ENCODE data around the gene CHRNA7.
"Not testable (repeated sequence)": the region's sequence is repeated elsewhere in the genome, so short reads cannot be mapped to it uniquely, and the experiment has no call there.

The CHRNA7 gene

DNA sequence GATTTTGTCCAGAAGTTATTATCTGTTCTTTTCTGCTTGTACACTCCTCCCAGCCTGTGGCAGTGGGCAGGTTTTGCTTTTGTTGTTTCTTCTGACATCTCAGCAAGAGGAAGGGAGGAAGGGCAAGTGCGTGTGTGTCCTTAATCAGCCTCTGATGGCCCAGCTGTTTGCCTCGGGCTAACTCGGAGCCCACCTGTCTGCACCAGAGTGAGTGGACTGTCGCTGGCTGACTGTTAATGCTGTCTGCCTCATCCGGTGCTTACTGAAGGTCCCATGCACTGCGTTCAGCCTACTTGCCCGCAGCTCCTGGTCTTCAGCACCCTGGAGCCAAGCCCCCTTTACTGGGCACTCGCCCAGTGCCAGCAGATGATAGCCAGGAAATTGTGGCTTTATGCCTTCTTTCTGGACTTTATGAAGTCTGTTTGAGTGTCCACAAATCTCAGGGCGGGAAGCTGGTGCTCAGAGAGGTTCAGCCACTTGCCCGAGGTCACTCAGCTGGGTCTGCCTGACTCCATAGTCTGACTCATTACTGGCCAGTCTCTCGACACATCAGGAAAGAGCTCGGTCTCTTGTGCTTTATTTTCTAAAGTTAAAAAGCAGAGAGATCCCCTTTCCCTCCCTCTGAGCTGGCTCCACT, 89.5 kb downstream of the CHRNA7 start:
- H3K4me3 ChIP-seq (ENCODE audit: low read length), result no peak overlapping the region
- no peak for TF ChIP-seq ZNF274 (IDR thresholded peaks at IDR 0.05; ENCODE audit: low read depth, low read length)

GRCh38 chr15:32120577-32121383, 90.5 kb downstream of the CHRNA7 start:
- no peak overlapping the region for H3K4me3 ChIP-seq (ENCODE audit: low read length)
- TF ChIP-seq ZNF274 (IDR thresholded peaks at IDR 0.05; ENCODE audit: low read depth, low read length), result no peak

- no peak for TF ChIP-seq ZNF274 (IDR thresholded peaks at IDR 0.05; ENCODE audit: low read depth, low read length)
- H3K4me3 ChIP-seq (ENCODE audit: low read length), result no peak overlapping the region
These were observed 91.0 kb downstream of the CHRNA7 start for GRCh38 chr15:32121384-32121695.

DNA sequence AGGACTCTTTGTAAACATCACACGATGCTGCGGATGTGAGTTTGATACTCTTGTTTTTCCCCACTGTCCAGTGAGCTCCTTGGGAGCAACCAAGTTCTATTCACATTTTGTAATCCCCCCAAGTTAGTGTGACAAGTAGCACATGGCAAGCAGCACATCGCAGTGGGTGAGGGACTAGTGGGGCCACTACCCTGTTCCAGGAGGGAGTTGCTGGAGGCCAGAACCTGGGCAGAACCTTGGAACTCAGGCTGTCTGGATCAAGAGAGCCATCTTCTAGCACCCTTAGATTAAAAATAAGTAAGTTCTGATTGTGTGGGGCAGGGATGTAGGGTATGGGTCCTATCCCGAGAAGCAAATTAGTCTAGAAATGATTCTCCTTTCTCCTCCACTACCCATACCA, 91.7 kb downstream of the CHRNA7 start:
- no peak overlapping the region for H3K4me3 ChIP-seq (ENCODE audit: low read length)
- no peak for TF ChIP-seq ZNF274 (IDR thresholded peaks at IDR 0.05; ENCODE audit: low read depth, low read length)

GRCh38 chr15:32123473-32123872, 93.2 kb downstream of the CHRNA7 start:
- no peak for TF ChIP-seq ZNF274 (IDR thresholded peaks at IDR 0.05; ENCODE audit: low read depth, low read length)
- H3K4me3 ChIP-seq (ENCODE audit: low read length), result no peak overlapping the region

DNA sequence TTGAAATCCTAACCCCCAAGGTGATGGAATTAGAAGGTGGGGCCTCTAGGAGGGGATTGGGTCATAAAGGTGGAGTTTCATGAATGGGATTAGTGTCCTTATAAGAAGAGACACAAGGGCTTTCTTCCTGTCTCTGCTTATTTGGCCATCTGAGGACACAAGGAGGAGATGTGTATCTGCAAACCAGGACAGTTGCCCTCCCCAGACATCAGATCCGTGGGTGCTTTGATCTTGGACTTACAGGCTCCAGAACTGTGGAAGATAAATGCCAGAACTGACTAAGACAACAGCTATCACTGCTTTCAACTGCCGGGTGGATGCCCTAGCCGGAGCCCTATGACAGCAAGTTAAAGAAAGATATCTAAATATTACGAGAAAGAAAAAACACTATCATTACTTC, 94.4 kb downstream of the CHRNA7 start:
- no peak overlapping the region for H3K4me3 ChIP-seq (ENCODE audit: low read length)
- TF ChIP-seq ZNF274 (IDR thresholded peaks at IDR 0.05; ENCODE audit: low read depth, low read length), result no peak

GRCh38 chr15:32125595-32125994, 95.3 kb downstream of the CHRNA7 start:
- H3K4me3 ChIP-seq (ENCODE audit: low read length), result no peak overlapping the region
- no peak for TF ChIP-seq ZNF274 (IDR thresholded peaks at IDR 0.05; ENCODE audit: low read depth, low read length)

GRCh38 chr15:32129815-32130214, 99.5 kb downstream of the CHRNA7 start:
- no peak overlapping the region for H3K4me3 ChIP-seq (ENCODE audit: low read length)
- TF ChIP-seq ZNF274 (IDR thresholded peaks at IDR 0.05; ENCODE audit: low read depth, low read length), result no peak

GRCh38 chr15:32130823-32131222, 100.5 kb downstream of the CHRNA7 start:
- TF ChIP-seq ZNF274 (IDR thresholded peaks at IDR 0.05; ENCODE audit: low read depth, low read length), result no peak
- no peak overlapping the region for H3K4me3 ChIP-seq (ENCODE audit: low read length)

DNA sequence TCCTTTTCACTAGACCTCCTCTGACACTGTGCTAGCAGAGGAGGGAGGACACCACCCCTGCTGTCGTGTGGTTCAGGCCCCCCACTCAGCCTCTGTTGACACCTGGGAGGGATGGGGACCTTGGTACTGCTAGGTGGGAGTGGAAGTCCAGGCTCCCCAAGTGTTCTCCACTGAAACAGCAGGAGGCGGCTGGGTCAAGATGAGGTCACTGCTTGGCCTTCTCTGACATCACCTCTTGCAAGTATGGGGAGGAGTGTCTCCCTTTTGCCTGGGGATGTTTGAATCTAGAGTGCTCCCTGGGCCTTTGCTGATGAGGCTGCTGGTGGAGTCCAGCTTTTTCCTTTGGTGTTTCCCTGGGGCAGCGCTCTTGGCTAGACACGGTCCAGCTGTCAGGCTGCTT, 101.5 kb downstream of the CHRNA7 start:
- no peak for TF ChIP-seq ZNF274 (IDR thresholded peaks at IDR 0.05; ENCODE audit: low read depth, low read length)
- no peak overlapping the region for H3K4me3 ChIP-seq (ENCODE audit: low read length)

- TF ChIP-seq ZNF274 (IDR thresholded peaks at IDR 0.05; ENCODE audit: low read depth, low read length), result no peak
- H3K4me3 ChIP-seq (ENCODE audit: low read length), result no peak overlapping the region
These were observed 102.5 kb downstream of the CHRNA7 start for GRCh38 chr15:32132859-32133258.

GRCh38 chr15:32134842-32135241, 104.5 kb downstream of the CHRNA7 start:
- TF ChIP-seq ZNF274 (IDR thresholded peaks at IDR 0.05; ENCODE audit: low read depth, low read length), result no peak

GRCh38 chr15:32135335-32135734, 105.0 kb downstream of the CHRNA7 start:
- no peak for TF ChIP-seq ZNF274 (IDR thresholded peaks at IDR 0.05; ENCODE audit: low read depth, low read length)
- no peak overlapping the region for H3K4me3 ChIP-seq (ENCODE audit: low read length)

More at GRCh38 chr15:32134842-32135241, 104.5 kb downstream of the CHRNA7 start:
- no peak overlapping the region for H3K4me3 ChIP-seq (ENCODE audit: low read length)

DNA sequence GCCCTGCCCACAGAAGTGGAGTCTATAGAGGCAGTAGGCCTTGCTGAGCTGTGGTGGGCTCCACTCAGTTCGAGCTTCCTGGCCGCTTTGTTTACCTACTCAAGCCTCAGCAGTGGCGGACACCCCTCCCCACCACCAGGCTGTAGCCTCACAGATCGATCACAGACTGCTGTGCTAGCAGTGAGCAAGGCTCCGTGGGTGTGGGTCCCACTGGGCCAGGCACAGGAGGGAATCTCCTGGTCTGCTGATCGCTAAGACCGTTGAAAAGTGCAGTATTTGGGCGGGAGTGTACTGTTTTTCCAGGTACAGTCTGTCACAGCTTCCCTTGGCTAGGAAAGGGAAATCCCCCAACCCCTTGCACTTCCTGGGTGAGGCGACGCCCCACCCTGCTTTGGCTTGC, 115.2 kb downstream of the CHRNA7 start:
- not testable (repeated sequence) for H3K4me3 ChIP-seq (ENCODE audit: low read length)

DNA sequence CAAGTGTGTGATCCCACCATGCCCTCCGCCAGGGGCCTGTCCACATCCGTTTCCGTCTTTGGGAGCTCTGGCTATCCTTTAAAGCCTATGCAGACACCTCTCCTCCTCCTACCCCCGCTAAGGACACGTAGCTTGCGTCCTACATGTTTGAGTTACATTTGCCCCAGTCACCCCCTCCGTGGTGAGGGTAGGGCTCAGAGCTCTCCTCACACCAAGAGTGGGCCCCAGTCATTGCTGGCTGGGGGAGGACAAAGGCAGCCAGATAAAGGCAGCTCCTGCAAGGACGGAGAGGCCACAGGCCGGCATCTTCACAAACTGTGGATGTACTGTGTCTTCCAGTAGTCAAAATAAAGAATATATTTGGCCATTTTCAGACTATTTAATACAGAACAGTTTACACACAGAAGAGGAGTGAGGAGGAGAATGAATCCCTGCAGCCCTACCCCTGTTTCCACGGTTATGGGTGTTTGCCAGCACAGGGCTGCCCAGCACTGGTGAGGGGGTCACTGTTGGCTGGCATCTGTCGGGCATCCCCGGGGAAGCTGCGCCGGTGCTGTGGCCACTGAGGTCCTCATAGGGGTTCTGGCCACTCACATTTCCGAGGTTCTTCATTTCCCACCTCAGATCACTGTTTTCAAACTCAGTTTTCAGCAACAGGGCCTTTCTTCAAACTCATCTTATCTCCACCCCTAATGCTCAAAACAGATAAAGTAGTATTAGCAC, 118.7 kb downstream of the CHRNA7 start:
- TF ChIP-seq ZNF274 (IDR thresholded peaks at IDR 0.05; ENCODE audit: low read depth, low read length), result no peak
- H3K4me3 ChIP-seq (ENCODE audit: low read length), result no peak overlapping the region
